MV-4-11 (cell line): ENCODE results near the gene ADARB2.
"Not testable (repeated sequence)": the region's sequence is repeated elsewhere in the genome, so short reads cannot be mapped to it uniquely, and the experiment has no call there.

Experiments
- DNase-seq: peaks from one replicate; lab custom pipeline; 2025; lab: John Stamatoyannopoulos, UW

Gene ADARB2

GRCh38 chr10:1169981-1170866 lies 567.1 kb downstream of the ADARB2 start:
- DNase-seq = no peak

GRCh38 chr10:1169186-1169885 lies 568.0 kb downstream of the ADARB2 start:
- DNase-seq = no peak

- no peak for DNase-seq
These were observed 568.6 kb downstream of the ADARB2 start for GRCh38 chr10:1168763-1169162.

- no peak for DNase-seq
These were observed 570.5 kb downstream of the ADARB2 start for GRCh38 chr10:1166828-1167275.

- no peak for DNase-seq
These were observed 571.1 kb downstream of the ADARB2 start for GRCh38 chr10:1166101-1166827.

GRCh38 chr10:1163831-1164230 lies 573.5 kb downstream of the ADARB2 start:
- peak; percentile 16 for DNase-seq

- no peak for DNase-seq
These were observed 574.1 kb downstream of the ADARB2 start for GRCh38 chr10:1163204-1163660.

- DNase-seq = no peak
These were observed 574.7 kb downstream of the ADARB2 start for GRCh38 chr10:1162481-1163203.

- not testable (repeated sequence) for DNase-seq
These were observed 576.0 kb downstream of the ADARB2 start for GRCh38 chr10:1161315-1161673.

GRCh38 chr10:1160561-1161314 lies 576.6 kb downstream of the ADARB2 start:
- DNase-seq = no peak

- DNase-seq = no peak
These were observed 577.9 kb downstream of the ADARB2 start for GRCh38 chr10:1159131-1160061.

- not testable (repeated sequence) for DNase-seq
These were observed 578.8 kb downstream of the ADARB2 start for GRCh38 chr10:1158536-1158935.

GRCh38 chr10:1158066-1158465 lies 579.3 kb downstream of the ADARB2 start:
- DNase-seq = no peak

GRCh38 chr10:1157615-1157933 lies 579.8 kb downstream of the ADARB2 start:
- DNase-seq = no peak

GRCh38 chr10:1156921-1157614 lies 580.3 kb downstream of the ADARB2 start:
- DNase-seq = no peak

- DNase-seq = no peak
These were observed 580.8 kb downstream of the ADARB2 start for GRCh38 chr10:1156616-1156886.

- no peak for DNase-seq
These were observed 581.3 kb downstream of the ADARB2 start for GRCh38 chr10:1155791-1156615.

- no peak for DNase-seq
These were observed 582.6 kb downstream of the ADARB2 start for GRCh38 chr10:1154531-1155295.
